Measurements from ENCODE around the gene MRPS2. TPM values are rescaled to one million over a fixed set of nuclear protein-coding genes. Genes with fewer than 3 reads are reported as not detected.

MRPS2 gene
- total RNA-seq, 1 experiment from 2014 or later, result 77.6 TPM

DNA sequence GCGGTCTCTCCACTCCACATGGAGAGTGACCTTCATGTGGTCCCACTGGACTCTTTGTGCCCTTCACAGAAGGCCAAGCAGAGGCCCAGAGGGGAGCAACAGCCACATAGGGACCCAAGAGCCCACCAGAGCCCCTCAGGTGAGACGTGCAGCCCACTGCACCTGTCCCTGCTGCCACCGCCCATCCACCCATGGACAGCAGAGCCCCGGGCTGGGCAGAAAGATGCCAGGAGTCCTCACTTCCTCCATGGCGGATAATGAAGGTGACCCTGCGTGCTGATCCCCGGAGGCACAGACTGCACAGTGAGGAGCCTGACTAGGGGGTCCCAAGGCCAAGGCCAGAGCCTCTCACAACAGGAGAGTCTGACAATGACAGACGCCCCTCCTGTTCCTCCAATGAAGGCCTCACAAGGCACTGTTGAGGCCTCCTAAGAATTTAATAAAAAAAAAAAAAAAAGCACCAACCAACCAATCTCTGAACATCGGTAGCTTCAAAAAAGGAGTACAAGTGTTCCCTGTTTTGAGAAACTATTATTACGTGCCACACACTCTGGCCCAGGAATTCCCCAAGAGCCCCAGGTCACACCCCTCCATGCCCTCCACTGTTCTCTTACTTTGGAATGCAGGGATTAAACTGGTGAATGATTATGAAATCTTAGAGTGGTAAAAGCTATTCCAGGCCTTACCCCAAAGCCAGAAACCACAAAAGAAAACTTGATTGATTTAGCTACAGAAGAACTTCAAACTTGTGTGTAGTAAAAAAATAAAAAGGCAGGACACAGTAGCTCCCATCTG, 23.7 kb upstream of the MRPS2 start (continued):
- TF ChIP-seq, protein P1, sequence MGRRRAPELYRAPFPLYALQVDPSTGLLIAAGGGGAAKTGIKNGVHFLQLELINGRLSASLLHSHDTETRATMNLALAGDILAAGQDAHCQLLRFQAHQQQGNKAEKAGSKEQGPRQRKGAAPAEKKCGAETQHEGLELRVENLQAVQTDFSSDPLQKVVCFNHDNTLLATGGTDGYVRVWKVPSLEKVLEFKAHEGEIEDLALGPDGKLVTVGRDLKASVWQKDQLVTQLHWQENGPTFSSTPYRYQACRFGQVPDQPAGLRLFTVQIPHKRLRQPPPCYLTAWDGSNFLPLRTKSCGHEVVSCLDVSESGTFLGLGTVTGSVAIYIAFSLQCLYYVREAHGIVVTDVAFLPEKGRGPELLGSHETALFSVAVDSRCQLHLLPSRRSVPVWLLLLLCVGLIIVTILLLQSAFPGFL (CRISPR knock-in tag; IDR thresholded peaks at IDR 0.05; ENCODE audit: borderline replicate concordance), result no peak
- TF ChIP-seq TCF7 (CRISPR knock-in tag; IDR thresholded peaks at IDR 0.05; ENCODE audit: low read depth) (no peak), ZNF121 (CRISPR knock-in tag; IDR thresholded peaks at IDR 0.05) (no peak), NFE2L1 (CRISPR knock-in tag; IDR thresholded peaks at IDR 0.05) (no peak), ZNF396 (CRISPR knock-in tag; IDR thresholded peaks at IDR 0.05; ENCODE audit: borderline replicate concordance) (no peak), ZNF423 (CRISPR knock-in tag; IDR thresholded peaks at IDR 0.05) (no peak), NFATC4 (CRISPR knock-in tag; IDR thresholded peaks at IDR 0.05) (no peak), MXD4 (CRISPR knock-in tag; IDR thresholded peaks at IDR 0.05; ENCODE audit: borderline replicate concordance) (no peak), NFYB (CRISPR knock-in tag; conservative IDR thresholded peaks at IDR 0.05; ENCODE audit: low read depth) (no peak), FOXP4 (CRISPR knock-in tag; IDR thresholded peaks at IDR 0.05) (no peak), NR2C2 (CRISPR knock-in tag; IDR thresholded peaks at IDR 0.05) (no peak)
- TF ChIP-seq, protein P2, sequence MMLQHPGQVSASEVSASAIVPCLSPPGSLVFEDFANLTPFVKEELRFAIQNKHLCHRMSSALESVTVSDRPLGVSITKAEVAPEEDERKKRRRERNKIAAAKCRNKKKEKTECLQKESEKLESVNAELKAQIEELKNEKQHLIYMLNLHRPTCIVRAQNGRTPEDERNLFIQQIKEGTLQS (CRISPR knock-in tag; conservative IDR thresholded peaks at IDR 0.05), result no peak

- TF ChIP-seq ZNF121 (CRISPR knock-in tag; IDR thresholded peaks at IDR 0.05) (no peak), SOX15 (CRISPR knock-in tag; IDR thresholded peaks at IDR 0.05) (no peak), ARID4B (CRISPR knock-in tag; IDR thresholded peaks at IDR 0.05; ENCODE audit: borderline replicate concordance) (no peak), USF1 (CRISPR knock-in tag; IDR thresholded peaks at IDR 0.05) (no peak), MLX (CRISPR knock-in tag; IDR thresholded peaks at IDR 0.05) (no peak), NR2C2 (CRISPR knock-in tag; IDR thresholded peaks at IDR 0.05) (no peak), ESRRA (CRISPR knock-in tag; IDR thresholded peaks at IDR 0.05; ENCODE audit: borderline replicate concordance) (no peak), ZNF423 (CRISPR knock-in tag; IDR thresholded peaks at IDR 0.05) (no peak)
- TF ChIP-seq, protein P3, sequence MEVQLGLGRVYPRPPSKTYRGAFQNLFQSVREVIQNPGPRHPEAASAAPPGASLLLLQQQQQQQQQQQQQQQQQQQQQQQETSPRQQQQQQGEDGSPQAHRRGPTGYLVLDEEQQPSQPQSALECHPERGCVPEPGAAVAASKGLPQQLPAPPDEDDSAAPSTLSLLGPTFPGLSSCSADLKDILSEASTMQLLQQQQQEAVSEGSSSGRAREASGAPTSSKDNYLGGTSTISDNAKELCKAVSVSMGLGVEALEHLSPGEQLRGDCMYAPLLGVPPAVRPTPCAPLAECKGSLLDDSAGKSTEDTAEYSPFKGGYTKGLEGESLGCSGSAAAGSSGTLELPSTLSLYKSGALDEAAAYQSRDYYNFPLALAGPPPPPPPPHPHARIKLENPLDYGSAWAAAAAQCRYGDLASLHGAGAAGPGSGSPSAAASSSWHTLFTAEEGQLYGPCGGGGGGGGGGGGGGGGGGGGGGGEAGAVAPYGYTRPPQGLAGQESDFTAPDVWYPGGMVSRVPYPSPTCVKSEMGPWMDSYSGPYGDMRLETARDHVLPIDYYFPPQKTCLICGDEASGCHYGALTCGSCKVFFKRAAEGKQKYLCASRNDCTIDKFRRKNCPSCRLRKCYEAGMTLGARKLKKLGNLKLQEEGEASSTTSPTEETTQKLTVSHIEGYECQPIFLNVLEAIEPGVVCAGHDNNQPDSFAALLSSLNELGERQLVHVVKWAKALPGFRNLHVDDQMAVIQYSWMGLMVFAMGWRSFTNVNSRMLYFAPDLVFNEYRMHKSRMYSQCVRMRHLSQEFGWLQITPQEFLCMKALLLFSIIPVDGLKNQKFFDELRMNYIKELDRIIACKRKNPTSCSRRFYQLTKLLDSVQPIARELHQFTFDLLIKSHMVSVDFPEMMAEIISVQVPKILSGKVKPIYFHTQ (CRISPR knock-in tag; IDR thresholded peaks at IDR 0.05), result no peak
- TF ChIP-seq, protein P4, sequence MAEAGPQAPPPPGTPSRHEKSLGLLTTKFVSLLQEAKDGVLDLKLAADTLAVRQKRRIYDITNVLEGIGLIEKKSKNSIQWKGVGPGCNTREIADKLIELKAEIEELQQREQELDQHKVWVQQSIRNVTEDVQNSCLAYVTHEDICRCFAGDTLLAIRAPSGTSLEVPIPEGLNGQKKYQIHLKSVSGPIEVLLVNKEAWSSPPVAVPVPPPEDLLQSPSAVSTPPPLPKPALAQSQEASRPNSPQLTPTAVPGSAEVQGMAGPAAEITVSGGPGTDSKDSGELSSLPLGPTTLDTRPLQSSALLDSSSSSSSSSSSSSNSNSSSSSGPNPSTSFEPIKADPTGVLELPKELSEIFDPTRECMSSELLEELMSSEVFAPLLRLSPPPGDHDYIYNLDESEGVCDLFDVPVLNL (CRISPR knock-in tag; IDR thresholded peaks at IDR 0.05; ENCODE audit: borderline replicate concordance, low read depth), result no peak
- DNase-seq (ENCODE audit: low spot score) (no peak), ATAC-seq (no peak)
- Mint-ChIP-seq H3K9me3 (no peaks in the 10 kb centered on the region), H3K27ac (no peak overlapping the region), H3K36me3 (no peaks in the 10 kb centered on the region), H3K4me1 (peaks cover 26% of the 10 kb centered on the region), H3K4me3 (peak overlapping the region; percentile 79), H3K27me3 (ENCODE audit: low read depth) (no peaks in the 10 kb centered on the region; the same call in 1 of the 2 replicates)
- CTCF ChIA-PET, result interaction anchor here (0.5 to 1.2 kb wide), 3 partner anchors 21 to 435 kb away, joined by 3 read pairs; no protein-coding TSS in a partner anchor
- POLR2A ChIA-PET, result no interaction called here
Observed at GRCh38 chr9:135478191-135478590, 22.3 kb upstream of the MRPS2 start.

Data from WTC11 (cell line).